Astrocyte (in vitro differentiated cells and primary cell): ENCODE data around the gene GSG1L. TPM values are rescaled to one million over a fixed set of nuclear protein-coding genes. Genes with fewer than 3 reads are reported as not detected.

Source experiments
- DNase-seq: peaks from one replicate; pipeline ENCODE4 v3.0.0-alpha.2; 2010; ENCODE audit warnings: low read depth
- FAIRE-seq: peaks from 2 replicates; lab custom pipeline; 2011; peaks lifted over from hg19 to GRCh38; lab: Jason Lieb, UNC
- H2AFZ ChIP-seq: 2 replicates; pipeline ENCODE4 v1.6.0; 2012; ENCODE audit warnings: low read depth, low read length, inconsistent platforms
- H3K27ac ChIP-seq: 2 replicates; pipeline ENCODE4 v1.5.1; 2011; ENCODE audit warnings: low read depth, low read length, inconsistent platforms
- H3K27me3 ChIP-seq: 2 replicates; pipeline ENCODE4 v1.6.0; 2011; ENCODE audit warnings: low read length, inconsistent platforms; ENCODE audit not compliant: insufficient read depth
- H3K36me3 ChIP-seq: 2 replicates; pipeline ENCODE4 v1.5.1; 2011; ENCODE audit warnings: low read length, inconsistent platforms; ENCODE audit not compliant: insufficient read depth
- H3K4me1 ChIP-seq: 2 replicates; pipeline ENCODE4 v1.5.1; 2011; ENCODE audit warnings: low read length, inconsistent platforms; ENCODE audit not compliant: insufficient read depth
- H3K4me2 ChIP-seq: 2 replicates; pipeline ENCODE4 v1.6.0; 2012; ENCODE audit warnings: low read length, inconsistent platforms
- H3K4me3 ChIP-seq: 2 replicates; pipeline ENCODE4 v1.5.1; 2011; ENCODE audit warnings: low read depth, mild to moderate bottlenecking, low read length, inconsistent platforms; ENCODE audit not compliant: insufficient read depth
- H3K79me2 ChIP-seq: 2 replicates; pipeline ENCODE4 v1.6.0; 2012; ENCODE audit warnings: mild to moderate bottlenecking, low read length, inconsistent platforms; ENCODE audit not compliant: insufficient read depth
- H3K9ac ChIP-seq: 2 replicates; pipeline ENCODE4 v1.6.0; 2012; ENCODE audit warnings: mild to moderate bottlenecking, low read length, inconsistent platforms
- H3K9me3 ChIP-seq: 2 replicates; pipeline ENCODE4 v1.5.1; 2012; ENCODE audit warnings: low read depth, mild to moderate bottlenecking, low read length, inconsistent platforms; ENCODE audit not compliant: insufficient read depth
- H4K20me1 ChIP-seq: 2 replicates; pipeline ENCODE4 v1.6.0; 2012; ENCODE audit warnings: low read length, inconsistent platforms; ENCODE audit not compliant: insufficient read depth
- H3K27ac Mint-ChIP-seq: one replicate; pipeline ENCODE4 v1.8.0; 2021; ENCODE audit warnings: mild to moderate bottlenecking, mixed read lengths; ENCODE audit not compliant: unreplicated experiment
- H3K27me3 Mint-ChIP-seq: one replicate; pipeline ENCODE4 v1.8.0; 2021; ENCODE audit warnings: low read depth, mixed read lengths; ENCODE audit not compliant: unreplicated experiment
- H3K36me3 Mint-ChIP-seq: one replicate; pipeline ENCODE4 v1.8.0; 2021; ENCODE audit warnings: low read depth, mixed read lengths; ENCODE audit not compliant: unreplicated experiment
- H3K4me1 Mint-ChIP-seq: one replicate; pipeline ENCODE4 v1.8.0; 2021; ENCODE audit warnings: low read depth, mixed read lengths; ENCODE audit not compliant: unreplicated experiment
- H3K4me3 Mint-ChIP-seq: one replicate; pipeline ENCODE4 v1.8.0; 2021; ENCODE audit warnings: mild to moderate bottlenecking, moderate library complexity, mixed read lengths; ENCODE audit not compliant: unreplicated experiment
- H3K9me3 Mint-ChIP-seq: one replicate; pipeline ENCODE4 v1.8.0; 2021; ENCODE audit warnings: mild to moderate bottlenecking, mixed read lengths; ENCODE audit not compliant: unreplicated experiment
- CTCF ChIP-seq: IDR thresholded peaks from 2 replicates; pipeline ENCODE4 v1.5.1; 2011; ENCODE audit warnings: low read depth, mild to moderate bottlenecking, inconsistent platforms, low read length, moderate library complexity; ENCODE audit not compliant: insufficient read depth
- EZH2 ChIP-seq: IDR thresholded peaks from 2 replicates; pipeline ENCODE4 v1.6.1; 2012; ENCODE audit warnings: mild to moderate bottlenecking, low read length, inconsistent platforms; ENCODE audit not compliant: insufficient read depth
- total RNA-seq: library from RNA; stranded (reverse); gene quantifications from 2 replicates; pipeline ENCODE4 v1.2.1, GENCODE V29; 2021

GSG1L gene
- total RNA-seq, 1 donor from 2014 or later, result not detected

GRCh38 chr16:27793249-27793622 is 270.3 kb downstream of the GSG1L start:
- Histone ChIP-seq H4K20me1 (no peaks in the 10 kb centered on the region), H3K79me2 (no peaks in the 10 kb centered on the region), H3K9me3 (no peaks in the 10 kb centered on the region), H3K36me3 (no peaks in the 10 kb centered on the region), H3K4me3 (no peak overlapping the region), H3K4me1 (no peaks in the 10 kb centered on the region), H2AFZ (no peak overlapping the region), H3K4me2 (no peak overlapping the region), H3K27ac (no peak overlapping the region), H3K9ac (no peak overlapping the region), H3K27me3 (no peaks in the 10 kb centered on the region)
- DNase-seq (no peak), FAIRE-seq (no peak)
- H3K9me3 Mint-ChIP-seq, result peaks cover 3% of the 10 kb centered on the region
- peaks cover 3% of the 10 kb centered on the region for H3K4me1 Mint-ChIP-seq
- TF ChIP-seq EZH2, result no peak
- TF ChIP-seq CTCF, result no peak
- H3K27ac Mint-ChIP-seq, result no peak overlapping the region
- H3K27me3 Mint-ChIP-seq, result peaks cover 43% of the 10 kb centered on the region
- no peak overlapping the region for H3K4me3 Mint-ChIP-seq
- no peaks in the 10 kb centered on the region for H3K36me3 Mint-ChIP-seq

GRCh38 chr16:27792486-27793248 is 270.8 kb downstream of the GSG1L start:
- DNase-seq (peak; percentile 39), FAIRE-seq (no peak)
- Histone ChIP-seq H3K79me2 (no peaks in the 10 kb centered on the region), H3K27ac (no peak overlapping the region), H3K9me3 (no peaks in the 10 kb centered on the region), H3K27me3 (no peaks in the 10 kb centered on the region), H2AFZ (no peak overlapping the region), H3K36me3 (no peaks in the 10 kb centered on the region), H4K20me1 (no peaks in the 10 kb centered on the region), H3K4me1 (no peaks in the 10 kb centered on the region), H3K9ac (no peak overlapping the region), H3K4me3 (no peak overlapping the region), H3K4me2 (no peak overlapping the region)
- no peaks in the 10 kb centered on the region for H3K36me3 Mint-ChIP-seq
- peaks cover 3% of the 10 kb centered on the region for H3K4me1 Mint-ChIP-seq
- no peak overlapping the region for H3K4me3 Mint-ChIP-seq
- peaks cover 3% of the 10 kb centered on the region for H3K9me3 Mint-ChIP-seq
- H3K27me3 Mint-ChIP-seq, result peaks cover 39% of the 10 kb centered on the region
- no peak overlapping the region for H3K27ac Mint-ChIP-seq
- TF ChIP-seq EZH2 (no peak), CTCF (no peak)

- H3K4me3 ChIP-seq, result no peak overlapping the region
- DNase-seq (no peak), FAIRE-seq (no peak)
- no peak for TF ChIP-seq EZH2
- no peak for TF ChIP-seq CTCF
- H3K4me3 Mint-ChIP-seq, result no peak overlapping the region
- peaks cover 3% of the 10 kb centered on the region for H3K4me1 Mint-ChIP-seq
- no peaks in the 10 kb centered on the region for H3K79me2 ChIP-seq
- no peaks in the 10 kb centered on the region for H3K27me3 ChIP-seq
- no peak overlapping the region for H3K9ac ChIP-seq
- no peak overlapping the region for H3K27ac Mint-ChIP-seq
- H4K20me1 ChIP-seq, result no peaks in the 10 kb centered on the region
- peaks cover 40% of the 10 kb centered on the region for H3K27me3 Mint-ChIP-seq
- H3K4me1 ChIP-seq, result no peaks in the 10 kb centered on the region
- no peak overlapping the region for H3K27ac ChIP-seq
- no peak overlapping the region for H3K4me2 ChIP-seq
- H3K36me3 Mint-ChIP-seq, result no peaks in the 10 kb centered on the region
- peaks cover 2% of the 10 kb centered on the region for H3K9me3 Mint-ChIP-seq
- H3K36me3 ChIP-seq, result no peaks in the 10 kb centered on the region
- H2AFZ ChIP-seq, result no peak overlapping the region
- H3K9me3 ChIP-seq, result no peaks in the 10 kb centered on the region
Observed at GRCh38 chr16:27791404-27791719, 272.2 kb downstream of the GSG1L start.
